CD8-positive, alpha-beta memory T cell (primary cell): ENCODE data around the gene ANKRD29. TPM values are rescaled to one million over a fixed set of nuclear protein-coding genes. Genes with fewer than 3 reads are reported as not detected.
A peak's percentile ranks its signal among the peaks of the same experiment; 100 is the strongest.

ENCODE experiments used
- CTCF ChIA-PET: fragments of 350-600 bp; sonication (Branson Sonifier 250); formaldehyde crosslinking; loops from one replicate; lab custom pipeline; 2021; ENCODE audit warnings: antibody characterized with exemption; lab: Charles Lee
- POLR2A ChIA-PET: fragments of 350-600 bp; sonication (Branson Sonifier 250); formaldehyde crosslinking; loops from one replicate; lab custom pipeline; 2021; ENCODE audit warnings: antibody characterized with exemption; lab: Charles Lee
- DNase-seq, 5 donors: peaks; one replicate each; pipeline versions ENCODE4 v3.0.0 to v3.0.0-alpha.2; 2020 to 2022; ENCODE audit warnings: mixed read lengths in 1 of 5
- H3K27ac ChIP-seq: one replicate; pipeline ENCODE4 v1.7.0; 2013; ENCODE audit warnings: low read depth, mild to moderate bottlenecking, low read length, moderate library complexity
- H3K27me3 ChIP-seq: 2 replicates; pipeline ENCODE4 v1.7.0; 2013; ENCODE audit warnings: low read length, mild to moderate bottlenecking; ENCODE audit not compliant: insufficient read depth, poor library complexity, severe bottlenecking
- H3K36me3 ChIP-seq: 2 replicates; pipeline ENCODE4 v1.7.0; 2013; ENCODE audit warnings: mild to moderate bottlenecking, low read length, moderate library complexity; ENCODE audit not compliant: insufficient read depth
- H3K4me1 ChIP-seq: 2 replicates; pipeline ENCODE4 v1.7.0; 2013; ENCODE audit warnings: mild to moderate bottlenecking, low read length, moderate library complexity; ENCODE audit not compliant: insufficient read depth
- H3K4me3 ChIP-seq: 2 replicates; pipeline ENCODE4 v1.7.0; 2013; ENCODE audit warnings: mild to moderate bottlenecking, low read length
- H3K9me3 ChIP-seq: 2 replicates; pipeline ENCODE4 v1.7.0; 2013; ENCODE audit warnings: mild to moderate bottlenecking, low read length
- H3K27ac Mint-ChIP-seq, 8 donors: one replicate each; pipeline ENCODE4 v1.8.0; 2020 to 2021; ENCODE audit warnings: mixed read lengths in 8 of 8, mild to moderate bottlenecking in 6 of 8, inconsistent platforms in 3 of 8, moderate library complexity in 3 of 8
- H3K27me3 Mint-ChIP-seq, 2 donors: one replicate each; pipeline ENCODE4 v1.8.0; 2020 to 2021; ENCODE audit warnings: mixed read lengths in 2 of 2, mild to moderate bottlenecking in 1 of 2, moderate library complexity in 1 of 2
- H3K36me3 Mint-ChIP-seq, 3 donors: one replicate each; pipeline ENCODE4 v1.8.0; 2020 to 2021; ENCODE audit warnings: mixed read lengths in 3 of 3, inconsistent platforms in 1 of 3, mild to moderate bottlenecking in 1 of 3
- H3K4me1 Mint-ChIP-seq, 3 donors: one replicate each; pipeline ENCODE4 v1.8.0; 2020 to 2021; ENCODE audit warnings: mixed read lengths in 3 of 3, inconsistent platforms in 1 of 3, mild to moderate bottlenecking in 1 of 3
- H3K4me3 Mint-ChIP-seq, 7 donors: one replicate each; pipeline ENCODE4 v1.8.0; 2020 to 2021; ENCODE audit warnings: mixed read lengths in 7 of 7, mild to moderate bottlenecking in 6 of 7, moderate library complexity in 4 of 7, inconsistent platforms in 2 of 7
- H3K9me3 Mint-ChIP-seq, 5 donors: one replicate each; pipeline ENCODE4 v1.8.0; 2020 to 2022; ENCODE audit warnings: mixed read lengths in 5 of 5, mild to moderate bottlenecking in 3 of 5, moderate library complexity in 2 of 5, inconsistent platforms in 1 of 5
- polyA plus RNA-seq: library from polyadenylated mRNA; unstranded; fragments of 300-500 nt; fragmentation: Illumina TruSeq; gene quantifications from one replicate; pipeline ENCODE4 v1.2.3, GENCODE V29; 2021
- total RNA-seq, 2 experiments: library from RNA; stranded (reverse); gene quantifications; one replicate each; pipeline ENCODE4 v1.2.3, GENCODE V29; 2021

The ANKRD29 gene
- total RNA-seq (not detected), polyA plus RNA-seq (not detected)

GRCh38 chr18:23662309-23663263 is at the start of gene ANKRD29:
ANKRD29 (minus strand) TSS chr18:23662911; CDS start chr18:23662730, 181 bp downstream.
- H3K27ac ChIP-seq = no peak within 1 kb of the TSS
- H3K27ac Mint-ChIP-seq = peak within 1 kb of the TSS in 6 of 8 donors; percentile 16 to 86 (median 56)
- H3K36me3 Mint-ChIP-seq = peaks cover 0 to 2% (median 0%) of the 10 kb centered on the region in 3 donors
- no peaks in the 10 kb centered on the region for H3K36me3 ChIP-seq
- H3K27me3 ChIP-seq = peaks cover 15% of the 10 kb centered on the region
- POLR2A ChIA-PET = no interaction called here
- H3K27me3 Mint-ChIP-seq = peaks cover 30 to 31% of the 10 kb centered on the region in 2 donors
- H3K9me3 ChIP-seq = no peaks in the 10 kb centered on the region
- H3K9me3 Mint-ChIP-seq = peaks cover 0 to 2% (median 0%) of the 10 kb centered on the region in 5 donors
- CTCF ChIA-PET = interaction anchor here (1.0 to 1.1 kb wide), 2 partner anchors 12 to 40 kb away, joined by 3 to 5 read pairs; no protein-coding TSS in a partner anchor
- H3K4me1 ChIP-seq = peaks cover 24% of the 10 kb centered on the region
- peaks cover 22% of the 10 kb centered on the region in 3 donors for H3K4me1 Mint-ChIP-seq
- peak within 1 kb of the TSS; percentile 66 for H3K4me3 ChIP-seq
- H3K4me3 Mint-ChIP-seq = peak within 1 kb of the TSS; percentile 83 to 93 (median 89)
- DNase-seq = peak; percentile 36 to 66 (median 49)

DNA sequence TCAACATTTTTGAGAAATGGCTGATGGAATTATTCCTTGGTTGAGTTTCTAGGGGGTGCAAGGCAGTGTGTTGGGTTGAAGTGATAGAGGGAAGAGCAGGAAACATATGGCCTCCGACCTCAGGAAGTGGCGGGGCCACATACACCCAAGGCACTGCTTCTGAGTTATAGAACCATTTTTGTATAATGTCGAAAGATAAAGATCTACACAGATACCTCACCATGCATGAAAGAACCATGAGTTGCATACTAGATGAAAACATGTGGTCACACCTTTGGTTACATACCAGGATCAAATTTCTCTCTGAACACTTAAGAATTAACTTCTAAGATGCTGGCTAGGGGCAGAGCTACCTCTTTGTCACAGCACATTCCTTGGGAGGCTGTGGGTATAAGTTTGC is 49.7 kb upstream of the ANKRD29 start:
- H3K4me3 Mint-ChIP-seq = peak overlapping the region in 2 of 7 donors; percentile 10 to 14
- Histone ChIP-seq H3K9me3 (no peaks in the 10 kb centered on the region), H3K27me3 (no peaks in the 10 kb centered on the region), H3K36me3 (no peaks in the 10 kb centered on the region), H3K27ac (no peak overlapping the region), H3K4me1 (peaks cover 10% of the 10 kb centered on the region), H3K4me3 (no peak overlapping the region)
- peaks cover 14 to 19% (median 15%) of the 10 kb centered on the region in 3 donors for H3K4me1 Mint-ChIP-seq
- H3K36me3 Mint-ChIP-seq = peaks cover 0 to 12% (median 0%) of the 10 kb centered on the region in 3 donors
- peaks cover 0 to 6% (median 0%) of the 10 kb centered on the region in 5 donors for H3K9me3 Mint-ChIP-seq
- H3K27ac Mint-ChIP-seq = peak overlapping the region in 2 of 8 donors; percentile 9 to 52
- ChIA-PET POLR2A (no interaction called here), CTCF (interaction anchor here (0.7 kb wide), 1 partner anchor 47 kb away, joined by 3 read pairs; no protein-coding TSS in a partner anchor)
- peaks cover 5 to 11% of the 10 kb centered on the region in 2 donors for H3K27me3 Mint-ChIP-seq
- peak in 2 of 5 donors; percentile 32 to 58 for DNase-seq

GRCh38 chr18:23711426-23711825 is 48.7 kb upstream of the ANKRD29 start:
- Histone ChIP-seq H3K27ac (no peak overlapping the region), H3K4me3 (no peak overlapping the region), H3K36me3 (no peaks in the 10 kb centered on the region), H3K27me3 (no peaks in the 10 kb centered on the region), H3K9me3 (no peaks in the 10 kb centered on the region), H3K4me1 (peaks cover 10% of the 10 kb centered on the region)
- Mint-ChIP-seq H3K36me3 (peaks cover 0 to 16% (median 0%) of the 10 kb centered on the region in 3 donors), H3K27ac (no peak overlapping the region), H3K4me3 (no peak overlapping the region), H3K4me1 (peaks cover 14 to 19% (median 15%) of the 10 kb centered on the region in 3 donors), H3K27me3 (peaks cover 12 to 15% of the 10 kb centered on the region in 2 donors), H3K9me3 (peaks cover 2 to 12% (median 4%) of the 10 kb centered on the region in 5 donors)
- DNase-seq = no peak
- POLR2A ChIA-PET = no interaction called here
- CTCF ChIA-PET = interaction anchor here (0.7 kb wide), 1 partner anchor 46 kb away, joined by 3 read pairs; no protein-coding TSS in a partner anchor

- Histone ChIP-seq H3K9me3 (no peaks in the 10 kb centered on the region), H3K27ac (no peak overlapping the region), H3K36me3 (no peaks in the 10 kb centered on the region), H3K4me1 (peaks cover 10% of the 10 kb centered on the region), H3K4me3 (no peak overlapping the region), H3K27me3 (no peaks in the 10 kb centered on the region)
- CTCF ChIA-PET = no interaction called here
- Mint-ChIP-seq H3K9me3 (peaks cover 2 to 12% (median 4%) of the 10 kb centered on the region in 5 donors), H3K36me3 (peaks cover 0 to 16% (median 0%) of the 10 kb centered on the region in 3 donors), H3K4me3 (no peak overlapping the region), H3K4me1 (peaks cover 14 to 19% (median 15%) of the 10 kb centered on the region in 3 donors), H3K27me3 (peaks cover 12 to 15% of the 10 kb centered on the region in 2 donors), H3K27ac (no peak overlapping the region)
- no peak for DNase-seq
- POLR2A ChIA-PET = no interaction called here
Observed at GRCh38 chr18:23710946-23711345, 48.2 kb upstream of the ANKRD29 start.

DNA sequence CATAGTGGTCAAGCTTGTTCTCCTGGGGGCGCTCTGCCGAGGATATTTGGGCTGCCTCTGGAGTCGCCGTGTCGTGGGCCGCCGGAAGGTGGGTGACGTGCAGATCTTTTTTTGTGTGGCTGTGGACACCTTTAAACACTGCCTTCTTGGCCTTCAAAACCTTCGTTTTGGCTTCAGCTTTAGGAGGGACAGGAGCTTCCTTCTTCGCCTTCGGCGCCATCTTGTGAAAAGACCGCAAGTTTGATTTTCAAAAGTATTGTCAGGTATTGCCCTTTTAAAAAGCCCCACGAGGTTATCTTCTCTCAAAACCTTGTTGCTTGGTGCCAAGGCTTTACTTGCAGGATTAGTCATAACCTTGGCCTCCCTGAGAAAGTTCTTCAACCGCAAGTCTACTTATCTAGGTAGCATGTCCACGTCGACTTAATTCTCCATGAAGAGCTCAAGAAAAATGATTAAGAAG is 47.4 kb upstream of the ANKRD29 start:
- Mint-ChIP-seq H3K27ac (no peak overlapping the region), H3K27me3 (peaks cover 12 to 20% of the 10 kb centered on the region in 2 donors)
- DNase-seq = no peak

GRCh38 chr18:23706971-23707640 is 44.4 kb upstream of the ANKRD29 start:
- H3K9me3 ChIP-seq = no peaks in the 10 kb centered on the region
- H3K4me3 Mint-ChIP-seq = no peak overlapping the region
- H3K27me3 ChIP-seq = peaks cover 5% of the 10 kb centered on the region
- H3K4me3 ChIP-seq = no peak overlapping the region
- H3K4me1 Mint-ChIP-seq = peaks cover under 1 to 5% (median 2%) of the 10 kb centered on the region in 3 donors
- no peak overlapping the region for H3K27ac Mint-ChIP-seq
- H3K27me3 Mint-ChIP-seq = peaks cover 12 to 42% of the 10 kb centered on the region in 2 donors
- ChIA-PET CTCF (no interaction called here), POLR2A (no interaction called here)
- H3K9me3 Mint-ChIP-seq = peaks cover 2 to 12% (median 4%) of the 10 kb centered on the region in 5 donors
- DNase-seq = no peak
- peaks cover 1% of the 10 kb centered on the region for H3K4me1 ChIP-seq
- peaks cover 0 to 16% (median 0%) of the 10 kb centered on the region in 3 donors for H3K36me3 Mint-ChIP-seq
- no peaks in the 10 kb centered on the region for H3K36me3 ChIP-seq
- no peak overlapping the region for H3K27ac ChIP-seq

More for the DNA sequence above, 47.4 kb upstream of the ANKRD29 start:
- H3K9me3 ChIP-seq = no peaks in the 10 kb centered on the region
- no peaks in the 10 kb centered on the region for H3K27me3 ChIP-seq
- ChIA-PET CTCF (no interaction called here), POLR2A (no interaction called here)
- Mint-ChIP-seq H3K9me3 (peaks cover 2 to 12% (median 4%) of the 10 kb centered on the region in 5 donors), H3K4me1 (peaks cover 14 to 19% (median 15%) of the 10 kb centered on the region in 3 donors), H3K4me3 (no peak overlapping the region), H3K36me3 (peaks cover 0 to 16% (median 0%) of the 10 kb centered on the region in 3 donors)
- H3K27ac ChIP-seq = no peak overlapping the region
- H3K4me3 ChIP-seq = no peak overlapping the region
- H3K4me1 ChIP-seq = peaks cover 10% of the 10 kb centered on the region
- no peaks in the 10 kb centered on the region for H3K36me3 ChIP-seq

DNA sequence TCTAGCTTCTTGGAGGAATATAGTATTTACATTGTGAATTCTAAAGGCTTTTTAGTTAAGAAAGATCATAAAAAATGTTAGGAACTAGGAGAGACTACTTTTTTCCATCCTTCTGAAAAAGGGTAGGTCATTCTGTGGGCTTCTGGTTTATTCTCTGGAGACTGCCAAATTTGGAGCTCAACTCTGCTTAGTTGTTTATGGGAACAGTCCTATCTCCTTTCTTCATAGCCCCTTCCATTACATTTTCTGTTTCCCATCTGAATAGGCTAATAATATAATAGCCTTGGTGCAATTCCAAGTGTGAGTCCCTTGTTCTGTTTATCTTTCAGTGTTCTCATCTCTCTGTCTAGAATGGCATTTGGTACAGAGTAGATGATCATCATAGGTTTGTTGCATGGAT is 42.1 kb upstream of the ANKRD29 start:
- CTCF ChIA-PET = interaction anchor here (1.4 to 1.5 kb wide), 2 partner anchors 14 to 83 kb away, joined by 3 read pairs; no protein-coding TSS in a partner anchor
- DNase-seq = no peak
- peaks cover 12 to 55% of the 10 kb centered on the region in 2 donors for H3K27me3 Mint-ChIP-seq
- peaks cover 0 to 16% (median 0%) of the 10 kb centered on the region in 3 donors for H3K36me3 Mint-ChIP-seq
- H3K36me3 ChIP-seq = no peaks in the 10 kb centered on the region
- H3K27me3 ChIP-seq = peaks cover 5% of the 10 kb centered on the region
- H3K4me3 ChIP-seq = no peak overlapping the region
- POLR2A ChIA-PET = interaction anchor here (0.6 kb wide), 1 partner anchor 215 kb away, joined by 3 read pairs; no protein-coding TSS in a partner anchor
- no peaks in the 10 kb centered on the region for H3K4me1 Mint-ChIP-seq
- no peak overlapping the region for H3K4me3 Mint-ChIP-seq
- no peak overlapping the region for H3K27ac ChIP-seq
- no peaks in the 10 kb centered on the region for H3K9me3 ChIP-seq
- H3K27ac Mint-ChIP-seq = peak overlapping the region in 1 of 8 donors; percentile 6
- H3K9me3 Mint-ChIP-seq = peaks cover 2 to 12% (median 4%) of the 10 kb centered on the region in 5 donors
- H3K4me1 ChIP-seq = no peaks in the 10 kb centered on the region
